ENCODE measurements around the gene MAEA.
"Not testable (repeated sequence)": the region's sequence is repeated elsewhere in the genome, so short reads cannot be mapped to it uniquely, and the experiment has no call there.

Gene MAEA

DNA sequence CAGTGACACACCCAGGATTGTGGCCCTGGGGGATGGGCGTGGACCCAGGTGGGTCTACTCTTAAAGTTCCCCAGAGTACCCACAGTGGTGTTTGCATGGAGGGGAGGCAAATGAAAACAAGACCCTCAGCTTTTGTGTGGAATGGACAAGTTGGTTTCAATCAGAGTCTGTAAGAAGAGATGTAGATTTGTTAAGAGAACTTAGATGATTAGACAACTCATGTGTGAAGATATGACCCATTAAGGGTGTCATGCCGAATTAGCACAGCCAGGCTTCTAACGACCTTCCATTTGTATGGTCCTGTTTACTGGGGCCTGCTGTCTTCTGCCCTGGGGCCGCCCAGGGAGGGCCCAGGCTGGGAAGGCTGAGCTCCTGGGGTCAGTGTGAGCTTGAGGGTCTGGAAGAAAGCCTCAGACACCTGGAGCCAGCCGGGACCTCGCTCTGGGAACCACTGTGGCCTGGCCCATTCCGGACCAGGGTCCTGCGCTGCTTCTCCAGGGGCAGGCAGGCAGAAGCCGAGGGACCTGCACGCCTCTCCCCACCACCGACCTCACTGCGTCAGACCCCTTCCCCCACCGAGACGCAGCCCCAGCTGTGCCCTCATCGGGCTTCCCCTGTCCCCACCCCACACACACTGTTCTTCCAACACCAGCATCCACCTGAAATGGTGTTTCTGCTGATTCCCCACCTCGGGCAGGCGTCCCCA lies 77.7 kb downstream of the MAEA start:
- no peak for DNase-seq (ENCODE audit: low read depth)

GRCh38 chr4:1367936-1368289 lies 78.2 kb downstream of the MAEA start:
- DNase-seq (ENCODE audit: low read depth) = no peak

GRCh38 chr4:1368421-1369090 lies 78.9 kb downstream of the MAEA start:
- DNase-seq (ENCODE audit: low read depth) = no peak

DNA sequence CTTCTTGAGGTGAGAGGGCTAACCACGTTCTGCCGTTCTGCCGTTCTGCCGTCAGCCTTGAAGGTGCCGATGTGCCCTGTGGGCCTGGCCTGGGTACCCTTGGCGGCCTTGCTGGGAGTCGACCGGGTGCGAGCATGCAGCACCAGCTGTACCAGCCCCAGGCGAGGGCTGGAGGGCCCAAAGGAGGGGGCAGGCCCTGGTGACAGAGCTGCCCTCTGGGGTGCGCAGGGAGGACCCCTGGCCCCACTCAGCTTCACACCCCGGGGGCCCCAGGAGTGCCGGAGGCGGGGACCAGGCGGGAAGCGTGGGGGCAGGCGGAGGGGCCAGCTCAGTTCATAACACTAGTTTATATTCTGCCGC lies 79.4 kb downstream of the MAEA start:
- DNase-seq (ENCODE audit: low read depth) = no peak

- no peak for DNase-seq (ENCODE audit: low read depth)
Observed at GRCh38 chr4:1369479-1370079, 79.9 kb downstream of the MAEA start.

DNA sequence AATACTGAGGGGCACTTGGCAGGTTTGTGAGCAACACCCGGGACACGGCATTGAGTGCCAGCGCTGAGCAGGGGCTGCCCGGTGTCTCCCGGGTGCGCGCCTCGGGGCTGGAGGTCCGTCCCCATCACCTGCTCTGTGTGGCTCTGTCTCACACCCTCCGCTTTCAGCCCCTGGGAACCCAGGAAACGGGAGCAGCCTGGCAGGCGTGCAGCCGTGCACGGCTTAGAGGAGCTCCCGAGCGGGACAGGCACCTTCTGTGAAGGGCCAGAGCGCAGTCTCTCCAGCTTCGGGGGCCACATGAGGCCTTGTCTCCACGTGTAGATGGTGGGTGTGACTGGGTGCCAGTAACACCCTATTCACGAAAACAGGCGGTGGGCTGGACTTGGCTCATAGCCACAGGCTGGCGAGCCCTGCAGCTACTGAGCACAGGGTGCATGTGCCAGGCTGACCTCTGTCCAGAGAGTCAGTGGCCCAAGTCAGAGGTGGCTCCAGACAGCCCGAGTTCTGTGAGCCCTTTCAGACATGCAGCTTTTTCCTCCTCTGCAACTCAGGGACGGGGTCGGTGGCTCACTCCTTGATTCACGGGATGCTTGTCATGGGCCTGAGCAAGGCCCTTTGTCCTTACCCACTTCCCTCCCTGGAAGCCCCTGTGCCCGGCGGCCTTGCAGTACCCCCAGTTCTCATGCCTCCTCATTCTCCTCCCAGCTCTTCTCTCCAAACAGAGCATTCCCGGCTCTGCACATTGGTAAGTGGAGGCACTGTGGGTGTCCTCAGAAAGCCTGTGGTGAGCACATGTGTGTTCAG lies 80.8 kb downstream of the MAEA start:
- no peak for DNase-seq (ENCODE audit: low read depth)

GRCh38 chr4:1371176-1372165 lies 81.8 kb downstream of the MAEA start:
- DNase-seq (ENCODE audit: low read depth) = no peak

- not testable (repeated sequence) for DNase-seq (ENCODE audit: low read depth)
Observed at GRCh38 chr4:1372576-1372975, 82.9 kb downstream of the MAEA start.

DNA sequence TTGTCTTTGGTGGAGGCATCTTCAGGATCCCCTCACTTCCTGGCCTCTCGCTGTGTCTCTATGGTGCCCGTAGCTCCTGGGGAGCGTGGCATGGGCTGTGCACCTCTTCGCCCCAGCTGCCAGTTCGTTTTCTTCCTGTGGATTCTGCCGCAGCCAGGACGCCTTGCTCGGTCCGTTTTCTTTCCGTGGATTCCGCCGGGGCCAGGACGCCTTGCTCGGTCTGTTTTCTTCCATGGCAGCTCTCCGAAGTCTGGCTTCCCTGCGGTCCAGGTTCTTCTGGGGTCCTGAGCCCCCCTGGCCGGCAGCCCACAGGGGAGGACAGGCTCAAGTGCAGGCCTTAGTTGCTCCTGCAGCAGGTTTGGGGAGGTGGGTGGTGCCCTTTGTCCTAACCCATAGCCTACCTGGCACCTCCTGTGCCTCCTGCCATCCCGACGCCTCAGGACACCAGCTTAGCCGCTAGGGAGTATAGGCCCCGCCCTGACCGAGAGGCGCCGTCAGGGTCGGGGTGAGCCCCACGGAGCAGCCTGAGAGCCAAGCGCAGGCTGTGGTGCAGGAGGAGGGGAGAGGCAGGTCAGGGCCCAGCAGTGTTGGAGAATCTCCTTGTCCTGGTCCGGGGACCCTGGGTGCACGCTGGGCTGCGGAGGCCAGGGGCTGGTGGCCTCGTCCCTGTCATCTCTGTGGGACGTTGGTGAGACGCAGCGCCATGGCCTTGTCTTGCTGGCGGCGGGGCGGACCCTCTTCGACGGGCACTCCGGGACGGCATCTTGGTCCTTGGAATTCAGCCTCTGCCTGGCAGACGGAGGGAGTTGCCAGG lies 84.4 kb downstream of the MAEA start:
- DNase-seq (ENCODE audit: low read depth) = no peak

DNA sequence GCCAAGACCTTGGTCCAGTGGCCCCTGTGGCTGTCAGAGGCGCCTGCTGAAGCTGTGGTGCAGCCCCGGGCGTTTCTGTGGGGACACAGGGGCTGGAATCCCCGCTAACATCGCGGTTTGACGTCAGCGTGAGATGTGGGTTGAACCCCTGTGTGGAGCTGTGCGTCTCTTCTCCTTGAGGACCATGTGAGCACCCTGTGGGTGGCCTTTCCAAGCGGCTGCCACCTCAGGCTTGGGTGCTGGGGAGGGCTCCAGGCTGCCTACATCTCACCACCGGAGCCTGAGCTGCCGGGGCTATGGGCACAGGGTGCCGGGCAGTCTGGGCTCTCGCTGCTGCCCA lies 85.0 kb downstream of the MAEA start:
- no peak for DNase-seq (ENCODE audit: low read depth)

DNA sequence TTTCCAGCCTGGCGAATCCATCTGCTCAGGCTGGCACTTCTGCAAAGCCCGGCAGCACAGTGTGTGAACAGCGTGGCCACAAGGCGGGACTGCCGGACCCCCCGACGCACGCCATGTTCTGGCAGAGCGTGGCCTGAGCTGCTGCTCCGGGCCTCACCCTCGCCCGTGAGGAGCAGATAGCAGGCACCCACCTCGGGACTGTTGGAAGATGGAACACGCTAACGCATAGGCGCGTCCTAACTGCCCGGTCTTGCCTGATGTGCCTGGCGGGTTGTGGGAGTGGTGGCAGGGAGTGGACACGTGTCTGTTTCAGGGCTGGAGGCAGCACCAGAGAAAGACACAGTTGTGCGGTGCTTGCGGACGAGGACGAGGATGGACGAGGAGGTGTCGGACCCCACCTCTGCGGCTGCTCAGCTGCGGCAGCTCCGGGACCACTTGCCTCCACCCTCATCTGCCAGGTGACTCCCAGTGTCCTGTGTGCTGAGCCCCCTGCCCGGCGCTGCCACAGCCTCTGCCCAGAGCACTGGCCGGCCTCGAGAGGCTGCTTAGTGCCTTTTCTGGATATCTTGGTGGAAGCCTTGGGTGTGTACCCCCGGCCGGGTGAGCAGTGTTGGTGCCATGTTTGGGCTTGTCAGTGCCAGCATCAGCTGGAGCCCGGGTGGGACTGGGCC lies 85.5 kb downstream of the MAEA start:
- no peak for DNase-seq (ENCODE audit: low read depth)

- DNase-seq (ENCODE audit: low read depth) = no peak
Observed at GRCh38 chr4:1375761-1376322, 86.2 kb downstream of the MAEA start.

GRCh38 chr4:1376391-1376840 lies 86.7 kb downstream of the MAEA start:
- DNase-seq (ENCODE audit: low read depth) = no peak

DNA sequence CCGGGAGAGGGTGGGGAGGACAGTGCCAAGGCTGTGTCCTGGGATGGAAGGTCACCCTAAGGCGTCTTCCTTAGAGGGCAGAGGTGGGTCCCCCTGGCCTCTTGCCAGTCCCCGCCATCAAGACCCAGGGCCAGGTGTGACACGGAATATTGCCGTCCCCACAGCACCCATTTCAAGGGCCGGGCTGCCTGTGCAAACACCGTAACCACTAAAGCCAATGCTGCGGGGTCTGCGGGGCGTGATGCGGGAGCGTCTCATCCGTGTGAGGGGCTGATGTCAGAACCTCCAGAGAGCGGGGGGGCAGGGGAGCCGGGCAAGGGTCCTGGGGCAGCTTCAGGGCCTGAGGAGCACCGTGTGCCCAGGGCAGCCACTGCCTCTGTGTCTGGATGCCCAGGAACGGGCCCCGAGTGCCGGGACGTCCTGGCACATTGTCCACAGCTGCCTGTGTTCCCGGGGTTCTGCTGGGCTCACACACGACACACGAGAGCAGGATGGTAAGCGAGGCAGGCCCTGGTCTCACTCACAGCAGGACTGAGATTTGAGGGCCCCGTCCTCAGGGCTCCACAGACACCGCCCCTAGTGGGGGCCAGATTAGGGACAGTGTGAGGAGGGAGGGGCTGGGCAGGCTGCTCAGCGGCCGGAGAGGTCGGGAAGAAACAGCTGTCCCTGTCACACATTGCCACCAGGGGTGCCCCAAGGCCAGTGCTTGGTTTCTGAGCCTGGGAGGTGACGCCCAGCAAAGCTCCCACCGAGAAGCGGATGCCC lies 87.3 kb downstream of the MAEA start:
- DNase-seq (ENCODE audit: low read depth) = no peak

DNA sequence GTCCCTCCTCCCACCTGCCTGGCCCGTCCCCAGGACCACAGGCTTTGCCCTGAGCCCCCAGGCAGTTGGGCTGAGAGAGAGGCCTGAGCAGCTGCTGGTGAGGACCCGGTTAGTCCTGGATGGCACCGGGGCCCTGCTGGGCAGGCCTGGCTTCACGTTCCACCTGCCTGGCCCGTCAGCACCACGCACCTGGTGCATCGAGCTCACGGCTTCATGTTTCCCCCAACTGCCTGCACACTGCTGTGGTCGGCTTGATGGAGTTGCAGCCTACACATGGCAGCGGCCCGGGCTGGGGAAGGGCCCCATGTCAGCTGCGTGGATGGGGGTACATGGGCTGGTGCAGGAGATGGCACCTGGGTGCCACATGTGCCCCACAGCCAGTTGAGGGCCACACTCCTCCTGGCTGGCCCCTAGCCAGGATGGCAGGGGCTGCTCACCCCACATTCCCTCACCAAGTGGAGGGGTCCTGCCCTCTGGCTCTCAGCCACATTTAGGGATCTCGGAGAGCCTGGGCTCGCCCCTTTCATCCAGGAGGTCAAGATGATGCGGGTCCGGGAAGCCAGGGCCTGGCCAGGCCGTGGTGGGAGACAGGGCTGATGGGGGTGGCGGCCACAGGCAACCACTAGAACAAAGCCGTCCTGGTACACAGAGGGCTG lies 88.0 kb downstream of the MAEA start:
- DNase-seq (ENCODE audit: low read depth) = no peak

- DNase-seq (ENCODE audit: low read depth) = no peak
Observed at GRCh38 chr4:1378559-1379231, 89.0 kb downstream of the MAEA start.

DNA sequence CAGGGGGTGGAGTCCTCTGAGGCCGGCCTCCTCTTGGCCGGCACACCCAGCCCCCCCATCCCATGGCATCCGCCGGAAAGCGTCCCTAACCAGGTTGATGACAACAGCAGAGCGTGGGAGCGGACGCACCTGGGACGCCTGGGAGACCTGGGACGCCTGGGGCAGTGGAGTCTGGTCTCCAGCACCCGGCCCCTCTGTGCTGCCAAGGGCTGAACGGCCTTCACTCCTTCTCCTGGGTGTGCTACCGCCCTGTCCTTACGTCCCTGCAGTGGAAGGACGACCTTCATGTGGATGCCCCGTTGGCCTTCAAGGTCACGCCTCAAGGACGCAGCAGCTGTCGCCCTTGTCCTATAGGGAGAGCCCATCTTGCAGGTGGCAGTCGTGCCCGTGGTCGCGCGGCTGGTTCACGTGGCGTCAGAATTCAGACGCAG lies 89.7 kb downstream of the MAEA start:
- no peak for DNase-seq (ENCODE audit: low read depth)

- no peak for DNase-seq (ENCODE audit: low read depth)
Observed at GRCh38 chr4:1379801-1380331, 90.2 kb downstream of the MAEA start.

Measured in fibroblast of gingiva (primary cell).